Erythroblast (primary cell): ENCODE measurements around the gene FCER1G.

Experiments used
- GATA1 ChIP-seq: IDR thresholded peaks from 2 replicates; pipeline ENCODE4 v1.6.1; 2011; ENCODE audit warnings: low read depth, mild to moderate bottlenecking, control low read depth, low read length, moderate library complexity
- POLR2A ChIP-seq: IDR thresholded peaks from 2 replicates; pipeline ENCODE4 v1.6.1; 2011; ENCODE audit warnings: mild to moderate bottlenecking, low read length

GRCh38 chr1:161251579-161251978 lies 36.5 kb downstream of the FCER1G start:
- TF ChIP-seq POLR2A, result no peak
- TF ChIP-seq GATA1, result no peak
